ENCODE data around the gene PDE3B. TPM values are rescaled to one million over a fixed set of nuclear protein-coding genes. Genes with fewer than 3 reads are reported as not detected.

Gene PDE3B
- total RNA-seq, 1 experiment from 2014 or later: 6.7 TPM

DNA sequence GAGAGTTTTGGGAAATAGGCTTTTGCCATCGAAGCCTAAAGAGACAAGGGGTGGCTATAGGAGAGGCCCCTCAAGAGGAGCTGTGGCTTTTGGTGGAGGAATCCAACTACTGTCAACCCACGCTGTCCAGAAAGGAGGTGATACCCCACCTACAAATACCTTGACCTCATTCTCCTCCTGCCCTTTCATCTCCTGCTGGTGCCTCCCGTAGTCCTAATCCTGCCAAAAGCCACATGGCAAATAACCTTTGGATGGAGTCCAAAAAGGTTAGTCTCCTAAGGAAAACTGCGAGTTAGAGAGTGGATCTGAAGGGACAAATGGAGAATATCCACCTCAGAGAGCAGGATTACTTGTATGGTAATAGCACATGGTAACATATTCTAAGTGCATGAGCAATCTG, 112.7 kb downstream of the PDE3B start:
- ATAC-seq (no peak), DNase-seq (ENCODE audit: low read depth, low spot score) (no peak)
- Histone ChIP-seq H3K27ac (ENCODE audit: low read depth, low read length) (no peak overlapping the region), H3K36me3 (ENCODE audit: control insufficient read depth in 1 of 2, insufficient read depth in 2 of 2, low read length in 2 of 2) (no peaks in the 10 kb centered on the region), H3K27me3 (ENCODE audit: insufficient read depth, low read length) (no peaks in the 10 kb centered on the region), H3K4me1 (ENCODE audit: control insufficient read depth in 1 of 2, insufficient read depth in 2 of 2, low read length in 2 of 2) (no peaks in the 10 kb centered on the region), H3K9ac (ENCODE audit: low read length) (no peak overlapping the region), H3K4me3 (replicated peaks in 1 of 2; ENCODE audit: low read depth in 1 of 2, low read length in 2 of 2) (no peak overlapping the region), H2AFZ (ENCODE audit: low read depth, low read length, poor library complexity, severe bottlenecking) (no peak overlapping the region), H3K4me2 (ENCODE audit: low read length) (no peak overlapping the region), H4K20me1 (ENCODE audit: insufficient read depth) (no peaks in the 10 kb centered on the region), H3K79me2 (ENCODE audit: insufficient read depth, low read length) (no peaks in the 10 kb centered on the region), H3K9me2 (ENCODE audit: insufficient read depth) (no peaks in the 10 kb centered on the region), H3K9me3 (ENCODE audit: control insufficient read depth in 1 of 2, insufficient read depth in 1 of 2, low read depth in 1 of 2, low read length in 2 of 2) (no peaks in the 10 kb centered on the region)
- intact Hi-C loops (cut with micrococcal nuclease): no loop called here
- TF ChIP-seq SIN3A (IDR thresholded peaks at IDR 0.05; ENCODE audit: low read depth) (no peak), FOSL1 (IDR thresholded peaks at IDR 0.05; ENCODE audit: low read depth) (no peak), EZH2phosphoT487 (IDR thresholded peaks at IDR 0.05; ENCODE audit: borderline replicate concordance) (no peak), ELF1 (IDR thresholded peaks at IDR 0.05; ENCODE audit: borderline replicate concordance, low read depth) (no peak), ZNF274 (IDR thresholded peaks at IDR 0.05; ENCODE audit: low read depth, low read length) (no peak), ZFX (IDR thresholded peaks at IDR 0.05) (no peak), JUND (IDR thresholded peaks at IDR 0.05) (no peak), YY1 (IDR thresholded peaks at IDR 0.05; ENCODE audit: extremely low read depth, insufficient replicate concordance, low read depth, low read length) (no peak), SRF (IDR thresholded peaks at IDR 0.05; ENCODE audit: low read depth) (no peak), CEBPB (IDR thresholded peaks at IDR 0.05; ENCODE audit: low read depth) (no peak), TCF7L2 (IDR thresholded peaks at IDR 0.05; ENCODE audit: borderline replicate concordance, extremely low read depth, insufficient read depth, insufficient read length) (no peak), EZH2 (IDR thresholded peaks at IDR 0.05) (no peak), SP1 (IDR thresholded peaks at IDR 0.05; ENCODE audit: low read depth) (no peak), CBX3 (IDR thresholded peaks at IDR 0.05; ENCODE audit: low read depth) (no peak), POLR2AphosphoS5 (IDR thresholded peaks at IDR 0.05; ENCODE audit: low read depth, low read length) (no peak), RAD21 (IDR thresholded peaks at IDR 0.05; ENCODE audit: low read depth) (no peak)
- TF ChIP-seq, protein P1, sequence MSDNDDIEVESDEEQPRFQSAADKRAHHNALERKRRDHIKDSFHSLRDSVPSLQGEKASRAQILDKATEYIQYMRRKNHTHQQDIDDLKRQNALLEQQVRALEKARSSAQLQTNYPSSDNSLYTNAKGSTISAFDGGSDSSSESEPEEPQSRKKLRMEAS (IDR thresholded peaks at IDR 0.05): no peak
- TF ChIP-seq, protein P2, sequence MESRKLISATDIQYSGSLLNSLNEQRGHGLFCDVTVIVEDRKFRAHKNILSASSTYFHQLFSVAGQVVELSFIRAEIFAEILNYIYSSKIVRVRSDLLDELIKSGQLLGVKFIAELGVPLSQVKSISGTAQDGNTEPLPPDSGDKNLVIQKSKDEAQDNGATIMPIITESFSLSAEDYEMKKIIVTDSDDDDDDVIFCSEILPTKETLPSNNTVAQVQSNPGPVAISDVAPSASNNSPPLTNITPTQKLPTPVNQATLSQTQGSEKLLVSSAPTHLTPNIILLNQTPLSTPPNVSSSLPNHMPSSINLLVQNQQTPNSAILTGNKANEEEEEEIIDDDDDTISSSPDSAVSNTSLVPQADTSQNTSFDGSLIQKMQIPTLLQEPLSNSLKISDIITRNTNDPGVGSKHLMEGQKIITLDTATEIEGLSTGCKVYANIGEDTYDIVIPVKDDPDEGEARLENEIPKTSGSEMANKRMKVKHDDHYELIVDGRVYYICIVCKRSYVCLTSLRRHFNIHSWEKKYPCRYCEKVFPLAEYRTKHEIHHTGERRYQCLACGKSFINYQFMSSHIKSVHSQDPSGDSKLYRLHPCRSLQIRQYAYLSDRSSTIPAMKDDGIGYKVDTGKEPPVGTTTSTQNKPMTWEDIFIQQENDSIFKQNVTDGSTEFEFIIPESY (IDR thresholded peaks at IDR 0.05; ENCODE audit: extremely low read depth, insufficient replicate concordance, low read length): no peak
- TF ChIP-seq, protein P3, sequence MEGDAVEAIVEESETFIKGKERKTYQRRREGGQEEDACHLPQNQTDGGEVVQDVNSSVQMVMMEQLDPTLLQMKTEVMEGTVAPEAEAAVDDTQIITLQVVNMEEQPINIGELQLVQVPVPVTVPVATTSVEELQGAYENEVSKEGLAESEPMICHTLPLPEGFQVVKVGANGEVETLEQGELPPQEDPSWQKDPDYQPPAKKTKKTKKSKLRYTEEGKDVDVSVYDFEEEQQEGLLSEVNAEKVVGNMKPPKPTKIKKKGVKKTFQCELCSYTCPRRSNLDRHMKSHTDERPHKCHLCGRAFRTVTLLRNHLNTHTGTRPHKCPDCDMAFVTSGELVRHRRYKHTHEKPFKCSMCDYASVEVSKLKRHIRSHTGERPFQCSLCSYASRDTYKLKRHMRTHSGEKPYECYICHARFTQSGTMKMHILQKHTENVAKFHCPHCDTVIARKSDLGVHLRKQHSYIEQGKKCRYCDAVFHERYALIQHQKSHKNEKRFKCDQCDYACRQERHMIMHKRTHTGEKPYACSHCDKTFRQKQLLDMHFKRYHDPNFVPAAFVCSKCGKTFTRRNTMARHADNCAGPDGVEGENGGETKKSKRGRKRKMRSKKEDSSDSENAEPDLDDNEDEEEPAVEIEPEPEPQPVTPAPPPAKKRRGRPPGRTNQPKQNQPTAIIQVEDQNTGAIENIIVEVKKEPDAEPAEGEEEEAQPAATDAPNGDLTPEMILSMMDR (IDR thresholded peaks at IDR 0.05 in 2 of 3, conservative IDR thresholded peaks at IDR 0.05 in 1 of 3; ENCODE audit: borderline replicate concordance in 1 of 3, insufficient read depth in 1 of 3, low read depth in 2 of 3, low read length in 2 of 3): no peak
- TF ChIP-seq, protein P4, sequence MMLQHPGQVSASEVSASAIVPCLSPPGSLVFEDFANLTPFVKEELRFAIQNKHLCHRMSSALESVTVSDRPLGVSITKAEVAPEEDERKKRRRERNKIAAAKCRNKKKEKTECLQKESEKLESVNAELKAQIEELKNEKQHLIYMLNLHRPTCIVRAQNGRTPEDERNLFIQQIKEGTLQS (IDR thresholded peaks at IDR 0.05): no peak
- ChIA-PET POLR2A (no interaction called here), CTCF (no interaction called here), RAD21 (ENCODE audit: low non-redundant PET in 1 of 2, low total read pairs in 2 of 2, uncharacterized antibody in 2 of 2, unreplicated experiment in 2 of 2) (no interaction called here)
- BruUV-seq (replicated peaks): no TSS peak
